PC-3 (cell line): Measurements from ENCODE around the gene FLAD1.

Experiments
- CTCF ChIP-seq: fragments of 300-600 bp; sonication (generic); conservative IDR thresholded peaks from 2 replicates; pipeline ENCODE4 v1.5.1; 2017; ENCODE audit warnings: antibody characterized with exemption, low read depth, mild to moderate bottlenecking, low read length
- EZH2 ChIP-seq: fragments of 300-600 bp; sonication (generic); IDR thresholded peaks from one replicate; pipeline ENCODE4 v1.6.1; 2017; ENCODE audit warnings: antibody characterized with exemption, mild to moderate bottlenecking, low read length; ENCODE audit not compliant: unreplicated experiment
- EZH2phosphoT487 ChIP-seq: fragments of 300-600 bp; sonication (generic); IDR thresholded peaks from 2 replicates; pipeline ENCODE4 v1.6.1; 2018; ENCODE audit warnings: mild to moderate bottlenecking, antibody characterized with exemption, low read length, borderline replicate concordance

- TF ChIP-seq CTCF, result peak; percentile 53
- TF ChIP-seq EZH2, result no peak
- no peak for TF ChIP-seq EZH2phosphoT487
These were observed 46.5 kb upstream of the FLAD1 start, which contains the start of gene PMVK for GRCh38 chr1:154936555-154937084.
